Bone marrow (tissue), 2 donors: ENCODE measurements around the gene PARVG.

Source experiments
- DNase-seq, 2 donors: peaks; one replicate each; lab custom pipeline; 2025; lab: John Stamatoyannopoulos, UW

The PARVG gene

DNA sequence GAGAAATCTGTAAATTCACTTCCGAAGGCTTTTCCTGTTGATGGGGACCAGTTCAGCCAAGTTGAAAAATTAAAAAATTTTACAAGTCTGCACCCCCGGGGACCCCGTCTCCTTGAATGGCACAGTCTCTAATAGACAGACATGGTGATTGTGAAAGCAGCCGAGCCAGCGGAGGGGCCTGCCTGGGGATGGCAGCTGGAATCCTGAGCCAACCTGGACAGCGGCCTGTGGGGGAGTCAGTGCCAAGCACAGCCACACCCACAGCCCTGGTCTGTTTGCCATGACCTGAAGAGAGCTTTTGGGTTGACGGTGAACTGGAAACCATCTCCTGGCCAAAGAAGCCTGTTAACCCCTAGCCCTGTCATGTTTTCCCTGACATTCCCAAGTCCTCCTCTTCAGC lies 64.7 kb downstream of the PARVG start:
- DNase-seq = no peak

DNA sequence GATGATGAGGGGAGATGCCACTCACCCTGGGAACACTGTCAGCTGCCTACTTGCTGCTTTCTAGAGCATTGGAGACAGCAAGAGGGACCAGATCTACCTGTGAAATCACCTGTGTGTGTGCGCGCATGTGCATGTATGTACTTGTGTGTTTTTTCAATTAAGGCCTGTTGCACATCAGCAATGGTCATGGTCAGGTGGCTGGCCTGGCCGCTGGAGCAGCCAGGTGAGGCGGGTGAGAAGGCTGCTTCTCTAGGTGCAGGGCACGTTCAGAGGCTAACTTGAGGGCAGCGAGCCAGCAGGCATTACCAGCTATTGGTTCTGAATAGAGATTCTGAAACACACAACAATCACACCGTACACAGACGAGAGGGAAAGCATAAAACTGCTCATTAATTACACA lies 65.1 kb downstream of the PARVG start:
- no peak for DNase-seq

DNA sequence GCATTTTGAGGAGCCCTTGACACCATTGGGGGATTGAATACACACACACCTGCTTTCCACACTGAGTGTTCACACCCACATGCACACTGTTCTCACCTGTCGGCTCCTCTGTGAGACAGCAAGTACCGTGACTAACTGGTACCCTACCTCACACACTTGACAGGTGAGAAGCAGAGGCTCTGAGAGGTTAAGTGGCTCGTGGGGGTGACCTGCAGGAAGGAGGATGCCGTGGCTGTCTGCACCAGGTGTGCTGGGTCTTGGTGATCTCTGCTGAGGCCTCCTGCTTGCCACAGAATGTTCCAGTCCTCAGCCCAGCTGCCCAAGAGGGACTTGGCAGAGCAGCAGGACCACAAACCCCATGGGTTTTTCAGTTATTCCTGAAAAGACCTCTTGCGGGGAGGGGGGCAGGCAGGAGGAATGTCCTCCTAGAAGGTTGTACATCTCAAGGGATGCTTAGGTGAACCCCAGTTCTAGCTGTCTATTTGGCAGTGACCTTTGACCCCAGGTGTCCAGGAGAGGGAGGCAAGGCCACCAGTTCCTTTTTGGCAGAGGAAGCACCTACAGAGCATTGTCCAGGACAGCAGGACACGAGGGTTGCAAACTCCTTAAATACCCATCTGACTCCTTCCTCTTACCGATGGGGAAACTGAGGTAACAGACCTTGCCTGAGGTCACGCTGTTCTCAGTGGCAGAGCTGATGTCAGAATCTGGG lies 66.0 kb downstream of the PARVG start:
- no peak for DNase-seq

DNA sequence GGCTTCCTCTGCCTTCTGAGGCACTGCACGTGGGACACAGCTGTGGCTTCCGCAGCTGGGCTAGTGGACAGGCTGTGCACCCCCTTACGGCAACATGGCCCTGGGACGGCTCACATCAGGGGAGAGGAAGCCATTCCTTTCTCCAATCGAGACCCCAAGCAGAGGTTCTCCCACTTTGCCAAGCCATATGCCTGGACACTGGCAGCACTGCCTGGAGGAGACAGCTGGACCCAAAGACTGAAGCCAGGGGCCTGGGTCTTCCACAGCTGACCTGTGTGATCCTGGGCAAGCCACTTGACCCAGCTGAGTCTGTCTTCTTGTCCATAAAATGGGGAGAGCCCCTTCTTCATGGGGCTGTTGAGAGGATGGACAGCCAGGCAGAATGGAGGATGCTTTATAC lies 66.6 kb downstream of the PARVG start:
- DNase-seq = no peak

DNA sequence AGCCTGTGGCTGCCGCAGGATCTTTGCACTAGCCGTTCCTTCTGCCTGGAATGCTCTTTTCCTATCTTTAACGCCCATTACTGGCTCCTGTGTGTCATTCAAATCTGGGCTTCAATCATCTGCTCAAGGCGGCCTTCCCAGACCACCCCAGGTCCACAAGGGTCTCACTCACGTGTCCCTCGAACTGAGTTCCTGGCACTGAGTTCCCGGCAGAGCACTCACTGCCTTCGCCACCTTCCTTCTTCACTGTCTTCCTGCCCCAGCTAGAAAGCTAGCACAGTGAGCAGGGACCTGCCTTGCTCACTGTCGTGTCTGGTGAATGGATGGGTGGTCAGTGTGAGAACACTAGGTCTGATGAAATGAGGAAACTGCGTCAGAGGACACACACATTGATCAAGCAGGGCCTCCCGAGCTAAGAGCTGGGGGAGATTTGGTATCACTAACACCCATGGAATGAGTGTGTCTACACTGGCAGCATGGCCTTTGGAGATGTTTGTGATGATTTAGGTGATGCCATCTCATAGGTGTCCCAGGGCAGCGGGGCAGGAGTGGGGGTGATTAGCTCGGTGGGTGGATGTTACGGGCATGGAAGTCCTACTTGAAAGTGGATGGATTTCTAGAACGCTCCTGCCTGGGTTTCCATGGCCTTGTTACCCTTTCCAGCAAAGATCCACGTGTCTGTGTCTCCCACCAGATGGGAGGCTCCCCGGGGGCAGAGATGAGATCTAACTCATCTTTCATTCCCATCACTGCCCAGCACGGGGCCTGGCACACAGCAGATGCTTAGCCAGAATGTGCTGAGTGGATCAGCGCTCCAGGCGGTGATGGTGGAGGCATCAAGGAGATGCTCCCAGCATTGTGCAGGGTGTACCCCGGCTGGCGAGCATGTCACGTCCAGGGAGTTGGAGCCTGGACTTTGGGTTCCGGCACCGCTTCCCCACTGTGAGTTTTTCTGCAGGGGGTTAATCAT lies 67.5 kb downstream of the PARVG start:
- DNase-seq = no peak

DNA sequence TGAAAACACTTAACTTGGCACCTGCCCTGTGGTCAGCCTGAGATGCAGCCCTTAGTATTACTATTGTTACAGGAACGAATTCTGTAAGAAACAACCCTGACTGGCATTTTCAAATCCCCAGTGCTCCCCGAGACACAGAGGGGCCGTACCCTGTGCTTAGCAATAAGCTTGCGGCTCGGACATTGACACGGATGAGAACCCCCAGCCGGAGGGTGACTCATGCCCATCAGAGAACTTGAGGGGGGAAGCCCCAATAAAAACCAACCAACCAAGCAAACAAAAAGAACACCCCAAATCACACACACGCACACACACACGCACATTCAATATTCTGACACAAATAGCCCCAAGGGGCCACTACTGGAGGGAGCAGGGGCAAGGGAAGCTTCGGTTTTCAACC lies 68.2 kb downstream of the PARVG start:
- no peak for DNase-seq

DNA sequence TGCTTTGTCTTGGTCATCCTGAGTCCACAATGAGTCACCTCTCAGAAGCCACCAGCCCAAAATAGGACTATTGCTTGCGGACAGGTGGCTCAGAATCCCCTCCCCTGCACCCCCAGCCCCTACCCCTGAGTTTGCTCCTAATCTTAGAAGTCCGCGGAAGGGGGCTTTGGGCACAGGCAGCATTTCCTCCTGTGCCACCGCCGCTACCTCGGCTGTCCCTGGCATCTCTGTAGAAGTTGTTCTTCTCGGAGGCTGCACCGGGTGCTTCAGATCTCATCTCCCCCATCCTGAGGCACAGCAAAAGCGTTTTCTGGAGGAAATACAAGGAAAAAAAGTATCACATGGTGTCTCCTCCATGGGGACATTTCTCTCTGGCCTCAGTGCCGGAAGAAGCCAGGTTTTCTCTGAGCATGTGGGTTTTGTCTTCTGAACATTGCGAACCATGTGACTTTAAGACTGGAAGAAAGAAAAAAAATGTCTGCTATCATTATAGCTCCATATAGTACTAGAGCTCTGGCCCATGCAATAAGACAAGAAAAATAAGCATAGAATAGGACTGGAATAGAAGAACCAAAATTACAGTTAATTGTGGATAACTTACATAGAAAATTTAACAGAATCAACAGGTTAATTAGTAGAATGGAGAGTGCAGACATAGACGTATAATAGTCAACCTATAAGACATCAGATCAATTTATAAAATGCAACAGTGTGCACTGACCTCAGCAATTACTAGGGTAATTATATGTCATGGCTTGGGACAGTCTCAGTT lies 68.8 kb downstream of the PARVG start:
- no peak for DNase-seq

DNA sequence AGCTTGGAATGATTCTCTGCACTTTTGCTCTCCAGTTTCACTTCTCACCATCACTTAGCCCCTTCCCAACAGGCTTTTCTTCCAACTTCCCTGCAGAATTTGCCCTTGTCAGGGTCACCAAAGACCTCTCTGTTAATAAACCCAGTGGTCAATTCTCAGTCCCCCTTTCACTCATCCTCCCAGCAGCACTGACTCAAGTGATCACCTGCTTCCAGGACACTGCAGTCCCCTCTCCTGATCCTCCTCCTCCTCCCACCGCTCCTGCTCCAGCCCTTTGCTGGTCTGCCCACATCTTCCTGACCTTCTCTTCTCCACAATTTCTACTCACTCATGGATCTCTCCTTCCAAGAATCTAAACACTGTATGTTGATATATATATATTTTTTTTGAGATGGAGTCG lies 74.1 kb downstream of the PARVG start:
- DNase-seq = no peak

DNA sequence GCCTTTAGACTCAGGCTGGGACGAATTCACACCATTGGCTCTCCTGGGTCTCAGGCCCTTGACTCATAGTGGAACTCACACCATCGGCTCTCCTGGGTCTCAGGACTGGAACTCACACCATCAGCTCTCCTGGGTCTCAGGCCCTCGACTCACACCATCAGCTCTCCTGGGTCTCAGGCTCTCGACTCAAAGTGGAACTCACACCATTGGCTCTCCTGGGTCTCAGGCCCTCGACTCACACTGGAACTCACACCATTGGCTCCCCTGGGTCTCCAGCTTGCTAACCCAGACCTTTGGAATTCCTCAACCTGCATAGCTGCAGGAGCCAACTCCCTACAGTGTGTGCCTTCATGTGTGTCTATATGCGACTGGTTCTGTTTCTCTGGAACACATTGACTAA lies 75.4 kb downstream of the PARVG start:
- DNase-seq = no peak

DNA sequence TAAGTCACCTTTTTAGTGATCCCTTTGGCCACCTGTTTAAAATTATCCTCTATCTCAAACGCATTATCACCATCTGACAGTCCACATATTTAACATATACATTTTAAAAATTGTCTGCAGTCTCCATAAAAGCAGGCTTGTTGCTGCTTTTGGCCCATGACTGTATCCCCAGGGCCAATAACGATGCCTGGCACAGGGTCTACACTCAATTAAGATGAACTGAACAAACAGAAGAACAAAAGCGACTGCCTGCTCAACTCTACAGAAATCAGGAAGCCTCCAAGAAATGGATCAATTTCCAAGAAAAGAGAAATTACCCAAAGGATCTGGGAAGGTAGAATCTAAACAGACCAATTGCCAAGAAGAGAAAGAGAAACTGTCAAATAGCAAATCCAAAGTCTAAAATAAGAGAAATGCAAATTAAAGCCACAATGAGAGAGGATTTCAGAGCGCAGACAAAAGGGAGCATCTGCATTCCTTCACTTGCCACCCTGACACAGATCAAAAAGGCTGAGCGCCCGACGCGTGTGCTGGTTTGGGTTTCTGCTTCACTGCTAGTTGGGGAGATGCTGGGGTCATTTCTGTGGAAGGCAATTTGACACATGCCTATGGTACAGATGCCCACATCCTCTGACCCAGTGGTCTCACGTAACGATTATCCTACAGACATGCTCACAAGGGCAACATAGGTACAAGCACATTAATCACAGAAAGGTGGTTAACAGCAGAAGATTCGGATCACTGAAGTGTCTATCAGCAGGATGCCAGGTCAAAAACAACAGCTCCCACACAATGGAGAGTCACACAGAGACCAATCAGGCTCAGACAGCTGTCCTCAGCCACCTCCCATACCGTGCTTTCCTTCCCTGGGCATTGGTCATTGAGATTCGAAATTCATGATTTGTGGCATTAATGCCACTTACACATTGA lies 76.1 kb downstream of the PARVG start:
- no peak for DNase-seq
